ENCODE results near the gene MRPS25. TPM values are rescaled to one million over a fixed set of nuclear protein-coding genes. Genes with fewer than 3 reads are reported as not detected.

The MRPS25 gene
- total and polyA plus RNA-seq, 9 of the 15 experiments (the other 6 are each of a cell fraction or from before 2014, with no cell fraction given), result 34.3 to 129 (median 78.2) TPM

- TF ChIP-seq TRIM25 (IDR thresholded peaks at IDR 0.05; ENCODE audit: borderline replicate concordance) (peak; percentile 85; the same call in 1 of the 2 replicates), SMARCC2 (IDR thresholded peaks at IDR 0.05; ENCODE audit: low read depth) (peak; percentile 44; the same call in 1 of the 2 replicates), SRF (CRISPR knock-in tag; IDR thresholded peaks at IDR 0.05) (peak in 1 of 2 experiments; percentile 76; a peak in 2 of 4 replicates), ZBTB49 (CRISPR knock-in tag; IDR thresholded peaks at IDR 0.05; ENCODE audit: borderline replicate concordance) (peak; percentile 94; the same call in 1 of the 2 replicates), E2F4 (CRISPR knock-in tag; IDR thresholded peaks at IDR 0.05; ENCODE audit: low read depth) (peak; percentile 99), HMBOX1 (IDR thresholded peaks at IDR 0.05) (no peak), SP1 (CRISPR knock-in tag; IDR thresholded peaks at IDR 0.05) (peak; percentile 97), ARID3A (IDR thresholded peaks at IDR 0.05; ENCODE audit: borderline replicate concordance, low read depth, low read length) (0 out of 2 replicates have a peak, but pooled peaks have one; percentile 42), POLR3A (IDR thresholded peaks at IDR 0.05; ENCODE audit: borderline replicate concordance, extremely low read depth, insufficient read depth, insufficient read length) (no peak), ZNF766 (CRISPR knock-in tag; conservative IDR thresholded peaks at IDR 0.05) (0 out of 2 replicates have a peak, but pooled peaks have one; percentile 86), PRDM10 (IDR thresholded peaks at IDR 0.05; ENCODE audit: partially characterized antibody) (peak; percentile 36), TRIM28 (IDR thresholded peaks at IDR 0.05) (0 out of 2 replicates have a peak, but pooled peaks have one; percentile 30)
Measured at GRCh38 chr3:15098503-15099363, 33.6 kb upstream of the MRPS25 start, which contains the start of gene RBSN (continued).

All from K562 (cell line).